Germinal center (tissue), 1 donor: ENCODE results near the gene SPRR2A.
"Not testable (repeated sequence)": the region's sequence is repeated elsewhere in the genome, so short reads cannot be mapped to it uniquely, and the experiment has no call there.

Source experiments
- DNase-seq: peaks from one replicate; pipeline ENCODE4 v3.0.0; 2012; ENCODE audit warnings: mixed read lengths, low spot score

SPRR2A gene

DNA sequence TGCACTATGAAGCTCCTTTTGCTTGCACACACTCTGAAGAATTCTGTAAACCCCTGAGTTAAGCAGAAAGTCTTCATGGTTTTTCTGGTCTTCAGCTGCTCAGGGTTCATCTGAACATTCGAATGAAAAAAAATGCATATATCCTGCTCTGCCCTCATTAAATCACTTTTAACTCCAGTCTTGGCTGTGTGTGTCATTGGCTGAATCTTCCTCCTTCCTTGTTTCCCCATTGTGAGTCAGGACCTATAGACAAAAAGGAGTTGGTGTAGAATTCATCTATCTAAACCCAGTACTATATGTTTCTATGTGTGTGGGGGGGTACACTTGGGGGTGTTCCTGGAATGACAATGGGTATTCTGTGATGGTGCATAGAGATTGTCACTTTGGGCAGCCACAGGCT lies 32.9 kb downstream of the SPRR2A start:
- no peak for DNase-seq

DNA sequence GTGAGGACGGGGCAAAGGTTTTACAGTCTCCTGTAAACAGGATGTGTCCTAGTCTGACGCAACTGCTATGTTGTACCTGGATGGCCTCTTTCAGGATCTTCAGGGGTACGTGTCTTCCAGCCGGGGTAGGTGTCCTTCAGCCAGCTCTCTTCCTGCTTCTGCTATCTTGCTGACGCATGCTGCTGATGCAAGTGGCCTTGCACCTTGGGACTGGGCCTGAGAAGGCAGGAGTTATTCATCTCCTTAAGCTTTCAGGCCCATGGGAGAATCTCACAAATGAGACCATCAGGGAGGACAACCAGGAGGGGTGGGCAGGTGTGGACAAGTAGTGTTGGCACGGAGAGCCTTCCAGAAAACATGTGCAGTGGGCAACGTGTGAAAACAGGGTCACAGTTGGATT lies 34.2 kb downstream of the SPRR2A start:
- DNase-seq, result no peak

DNA sequence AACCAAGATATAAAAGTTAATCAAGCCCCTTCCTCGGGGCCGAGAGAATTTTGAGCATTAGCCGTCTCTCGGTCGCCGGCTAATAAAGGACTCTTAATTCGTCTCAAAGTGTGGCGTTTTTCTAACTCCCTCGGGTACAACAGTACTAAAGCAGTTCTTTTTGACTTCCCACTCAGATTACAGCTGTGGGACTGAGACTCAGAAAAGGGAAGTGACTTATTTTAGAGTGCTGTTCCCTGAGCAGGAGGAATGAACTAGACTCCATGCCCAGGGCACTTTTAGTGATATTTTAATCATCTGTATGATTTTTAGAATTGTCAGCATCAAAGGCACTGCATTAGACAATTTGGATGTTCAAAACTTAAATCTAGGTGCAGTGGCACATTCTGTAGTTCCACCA lies 35.0 kb downstream of the SPRR2A start:
- DNase-seq, result not testable (repeated sequence)

DNA sequence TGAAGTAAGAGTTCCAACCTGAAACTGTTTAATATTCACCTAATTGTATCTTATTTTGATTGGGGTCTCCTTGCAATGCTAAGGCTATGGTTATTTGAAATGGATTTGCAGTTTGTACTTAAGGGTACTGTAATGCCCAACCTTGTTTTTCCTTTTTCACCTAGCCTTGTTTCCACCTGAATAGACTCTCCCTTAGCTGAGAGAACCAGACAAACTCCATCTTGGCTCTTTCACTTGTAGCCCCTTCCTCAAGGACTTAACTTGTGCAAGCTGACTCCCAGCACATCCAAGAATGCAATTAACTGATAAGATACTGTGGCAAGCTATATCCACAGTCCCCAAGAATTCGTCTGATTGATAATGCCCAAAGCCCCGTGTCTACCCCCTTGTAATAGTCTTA lies 35.5 kb downstream of the SPRR2A start:
- DNase-seq, result not testable (repeated sequence)

DNA sequence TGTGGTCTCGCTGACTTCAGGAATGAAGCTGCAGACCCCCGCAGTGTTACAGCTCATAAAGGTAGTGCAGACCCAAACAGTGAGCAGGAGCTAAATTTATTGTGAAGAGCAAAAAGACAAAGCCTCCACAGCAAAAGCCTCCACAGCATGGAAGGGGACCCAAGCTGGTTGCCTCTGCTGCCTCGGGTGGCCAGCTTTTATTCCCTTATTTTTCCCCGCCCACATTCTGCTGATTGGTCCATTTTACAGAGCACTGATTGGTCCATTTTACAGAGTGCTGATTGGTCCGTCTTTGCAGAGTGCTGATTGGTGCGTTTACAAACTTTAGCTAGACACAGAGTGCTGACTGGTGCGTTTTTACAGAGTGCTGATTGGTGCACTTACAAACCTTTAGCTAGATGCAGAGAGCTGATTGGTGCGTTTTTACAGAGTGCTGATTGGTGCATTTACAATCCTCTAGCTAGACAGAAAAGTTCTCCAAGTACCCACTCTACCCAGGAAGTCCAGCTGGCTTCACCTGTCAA lies 46.0 kb downstream of the SPRR2A start:
- not testable (repeated sequence) for DNase-seq
